ENCODE measurements around the gene PLTP. TPM values are rescaled to one million over a fixed set of nuclear protein-coding genes. Genes with fewer than 3 reads are reported as not detected.

PLTP gene
- total RNA-seq, 1 experiment from 2014 or later, result 4.7 TPM

- ChIA-PET CTCF (interaction anchor here (1.5 kb wide), 1 partner anchor 12 kb away, joined by 4 read pairs; no protein-coding TSS in a partner anchor), RAD21 (ENCODE audit: low non-redundant PET in 1 of 2, low total read pairs in 2 of 2, uncharacterized antibody in 2 of 2, unreplicated experiment in 2 of 2) (interaction anchor here (0.6 kb wide), 2 partner anchors 93 to 880 kb away, joined by 3 read pairs; no protein-coding TSS in a partner anchor), POLR2A (interaction anchor here (0.9 to 1.1 kb wide), 2 partner anchors 12 to 41 kb away, joined by 3 to 4 read pairs; partner anchors contain the start of gene ZSWIM1)
- Histone ChIP-seq H3K4me2 (ENCODE audit: low read length) (no peak overlapping the region), H3K4me3 (replicated peaks in 1 of 2; ENCODE audit: low read depth in 1 of 2, low read length in 2 of 2) (no peak overlapping the region), H3K9ac (ENCODE audit: low read length) (no peak overlapping the region), H3K9me3 (ENCODE audit: control insufficient read depth in 1 of 2, insufficient read depth in 1 of 2, low read depth in 1 of 2, low read length in 2 of 2) (no peaks in the 10 kb centered on the region), H4K20me1 (ENCODE audit: insufficient read depth) (no peaks in the 10 kb centered on the region), H3K4me1 (ENCODE audit: control insufficient read depth in 1 of 2, insufficient read depth in 2 of 2, low read length in 2 of 2) (peaks cover 10 to 18% of the 10 kb centered on the region in 2 experiments; a peak in 3 of 4 replicates), H3K79me2 (ENCODE audit: insufficient read depth, low read length) (peaks cover 4% of the 10 kb centered on the region; the same call in 1 of the 2 replicates), H3K27me3 (ENCODE audit: insufficient read depth, low read length) (no peaks in the 10 kb centered on the region), H3K36me3 (ENCODE audit: control insufficient read depth in 1 of 2, insufficient read depth in 2 of 2, low read length in 2 of 2) (peaks cover 6 to 21% of the 10 kb centered on the region in 2 experiments; a peak in 3 of 4 replicates), H3K27ac (ENCODE audit: low read depth, low read length) (no peak overlapping the region), H3K9me2 (ENCODE audit: insufficient read depth) (no peaks in the 10 kb centered on the region), H2AFZ (ENCODE audit: low read depth, low read length, poor library complexity, severe bottlenecking) (no peak overlapping the region)
- no peak for DNase-seq (ENCODE audit: low read depth, low spot score)
- intact Hi-C loops (cut with micrococcal nuclease), result no loop called here
- TSS peak; percentile 36 for BruUV-seq (replicated peaks)
- TF ChIP-seq POLR2A (IDR thresholded peaks at IDR 0.05; ENCODE audit: borderline replicate concordance, extremely low read depth, insufficient read depth, insufficient read length), result no peak
- TF ChIP-seq ATF3 (IDR thresholded peaks at IDR 0.05), result no peak
- TF ChIP-seq, protein P1, sequence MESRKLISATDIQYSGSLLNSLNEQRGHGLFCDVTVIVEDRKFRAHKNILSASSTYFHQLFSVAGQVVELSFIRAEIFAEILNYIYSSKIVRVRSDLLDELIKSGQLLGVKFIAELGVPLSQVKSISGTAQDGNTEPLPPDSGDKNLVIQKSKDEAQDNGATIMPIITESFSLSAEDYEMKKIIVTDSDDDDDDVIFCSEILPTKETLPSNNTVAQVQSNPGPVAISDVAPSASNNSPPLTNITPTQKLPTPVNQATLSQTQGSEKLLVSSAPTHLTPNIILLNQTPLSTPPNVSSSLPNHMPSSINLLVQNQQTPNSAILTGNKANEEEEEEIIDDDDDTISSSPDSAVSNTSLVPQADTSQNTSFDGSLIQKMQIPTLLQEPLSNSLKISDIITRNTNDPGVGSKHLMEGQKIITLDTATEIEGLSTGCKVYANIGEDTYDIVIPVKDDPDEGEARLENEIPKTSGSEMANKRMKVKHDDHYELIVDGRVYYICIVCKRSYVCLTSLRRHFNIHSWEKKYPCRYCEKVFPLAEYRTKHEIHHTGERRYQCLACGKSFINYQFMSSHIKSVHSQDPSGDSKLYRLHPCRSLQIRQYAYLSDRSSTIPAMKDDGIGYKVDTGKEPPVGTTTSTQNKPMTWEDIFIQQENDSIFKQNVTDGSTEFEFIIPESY (IDR thresholded peaks at IDR 0.05; ENCODE audit: extremely low read depth, insufficient replicate concordance, low read length), result no peak
- no peak for TF ChIP-seq SRF (IDR thresholded peaks at IDR 0.05; ENCODE audit: low read depth)
- no peak for TF ChIP-seq ZNF274 (IDR thresholded peaks at IDR 0.05; ENCODE audit: low read depth, low read length)
- ATAC-seq, result no peak
Measured at GRCh38 chr20:45892828-45893500, 19.0 kb downstream of the PLTP start.

All from HCT116 (cell line).